ENCODE data around the gene CMYA5.
"Not testable (repeated sequence)": the region's sequence is repeated elsewhere in the genome, so short reads cannot be mapped to it uniquely, and the experiment has no call there.

- not testable (repeated sequence) for TF ChIP-seq POLR2AphosphoS5, CTCF, POLR2A, EP300 (IDR thresholded peaks at IDR 0.05)
These were observed 74.5 kb downstream of the CMYA5 start for GRCh38 chr5:79764147-79764546.
